Measurements from ENCODE around the gene RAB35.

RAB35 gene

GRCh38 chr12:120090206-120090605, 26.3 kb downstream of the RAB35 start:
- no peak overlapping the region for H3K4me3 ChIP-seq (ENCODE audit: low read depth, low read length)

- no peak overlapping the region for H3K4me3 ChIP-seq (ENCODE audit: low read depth, low read length)
Measured at GRCh38 chr12:120089796-120090195, 26.8 kb downstream of the RAB35 start.

- H3K4me3 ChIP-seq (ENCODE audit: low read depth, low read length) = no peak overlapping the region
Measured at GRCh38 chr12:120089105-120089504, 27.4 kb downstream of the RAB35 start.

DNA sequence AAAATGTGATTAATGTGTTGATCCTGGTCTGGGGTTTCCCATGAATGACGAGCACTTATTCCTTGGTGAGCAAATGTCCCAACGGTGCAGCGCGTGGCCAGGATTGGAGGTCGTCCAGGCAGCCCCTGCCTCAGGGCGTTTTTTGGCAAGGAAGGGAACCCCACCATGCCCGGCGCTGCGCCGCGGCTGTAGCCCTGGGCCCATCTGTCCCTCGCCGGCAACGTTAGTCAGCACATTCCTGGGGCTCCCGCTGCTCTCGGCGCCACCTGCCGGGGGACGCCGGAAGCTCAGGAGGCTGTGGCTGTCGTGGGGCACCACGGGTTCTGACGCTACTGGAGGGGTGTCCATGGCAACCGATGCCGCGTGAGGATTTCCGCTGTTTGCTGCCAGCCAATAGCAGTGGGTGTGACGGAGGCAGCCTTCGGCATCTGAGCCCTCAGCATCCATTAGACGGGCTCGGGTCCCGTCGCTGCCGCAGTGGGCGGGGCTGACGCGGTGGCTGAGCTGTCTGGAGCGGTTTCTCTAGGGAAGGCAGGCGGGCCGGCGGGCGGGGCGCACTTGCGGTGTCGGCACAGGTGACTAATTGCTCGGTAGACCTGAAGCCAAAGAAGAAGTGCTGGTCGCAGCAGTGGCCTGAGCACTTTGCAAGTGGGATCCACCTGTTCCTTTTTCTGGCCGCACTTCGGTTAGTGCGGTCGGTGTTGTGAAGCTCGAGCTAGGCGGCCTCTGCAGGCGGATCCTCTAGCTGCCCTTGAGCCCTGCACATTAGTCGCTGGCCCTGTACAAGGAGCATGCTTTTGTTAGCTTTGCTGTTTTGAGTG, 29.5 kb downstream of the RAB35 start:
- peak overlapping the region; percentile 15 for H3K4me3 ChIP-seq (ENCODE audit: low read depth, low read length)

- H3K4me3 ChIP-seq (ENCODE audit: low read depth, low read length) = no peak overlapping the region
Measured at GRCh38 chr12:120085920-120086645, 30.5 kb downstream of the RAB35 start.

DNA sequence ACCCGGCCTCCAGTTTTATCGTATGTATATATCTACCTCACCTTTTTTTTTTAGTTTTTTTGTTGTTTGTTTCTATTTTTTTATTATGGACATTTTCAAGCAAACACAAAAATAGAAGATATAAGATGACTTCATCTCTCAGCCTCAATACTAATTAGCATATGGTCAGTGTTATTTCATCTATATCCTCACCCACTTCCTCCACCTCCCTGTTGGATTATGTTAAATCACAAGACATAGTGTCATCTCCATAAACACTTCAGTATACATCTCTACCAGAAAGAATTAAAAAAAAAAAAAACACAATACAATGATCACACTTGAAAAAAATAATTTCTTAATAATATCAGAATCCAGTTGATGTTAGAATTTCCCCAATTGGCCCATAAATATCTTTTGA, 34.9 kb downstream of the RAB35 start:
- no peak overlapping the region for H3K4me3 ChIP-seq (ENCODE audit: low read depth, low read length)

GRCh38 chr12:120079411-120080400, 36.8 kb downstream of the RAB35 start:
- no peak overlapping the region for H3K4me3 ChIP-seq (ENCODE audit: low read depth, low read length)

- no peak overlapping the region for H3K4me3 ChIP-seq (ENCODE audit: low read depth, low read length)
Measured at GRCh38 chr12:120078868-120079267, 37.7 kb downstream of the RAB35 start.

DNA sequence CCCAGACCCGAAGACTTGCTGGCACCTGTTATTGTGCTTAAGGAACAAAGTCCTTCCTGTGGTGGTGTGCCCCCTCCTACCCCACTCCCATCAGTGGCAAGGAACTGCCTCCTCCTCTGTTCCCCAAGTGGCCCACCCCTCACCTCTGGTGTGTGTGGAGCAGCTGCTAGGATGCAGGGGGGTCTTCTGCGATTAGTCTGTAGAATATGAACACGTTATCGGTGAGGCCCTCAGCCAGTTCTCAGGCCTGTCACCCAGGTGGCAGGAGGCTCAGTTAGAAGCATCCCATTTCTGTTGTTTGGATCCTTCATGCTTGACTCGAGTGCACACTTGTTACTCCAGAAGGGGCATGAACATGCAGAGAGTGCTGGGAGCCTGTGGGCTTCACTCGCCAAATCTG, 39.3 kb downstream of the RAB35 start:
- no peak overlapping the region for H3K4me3 ChIP-seq (ENCODE audit: low read depth, low read length)

GRCh38 chr12:120076651-120077050, 39.9 kb downstream of the RAB35 start:
- H3K4me3 ChIP-seq (ENCODE audit: low read depth, low read length) = no peak overlapping the region

DNA sequence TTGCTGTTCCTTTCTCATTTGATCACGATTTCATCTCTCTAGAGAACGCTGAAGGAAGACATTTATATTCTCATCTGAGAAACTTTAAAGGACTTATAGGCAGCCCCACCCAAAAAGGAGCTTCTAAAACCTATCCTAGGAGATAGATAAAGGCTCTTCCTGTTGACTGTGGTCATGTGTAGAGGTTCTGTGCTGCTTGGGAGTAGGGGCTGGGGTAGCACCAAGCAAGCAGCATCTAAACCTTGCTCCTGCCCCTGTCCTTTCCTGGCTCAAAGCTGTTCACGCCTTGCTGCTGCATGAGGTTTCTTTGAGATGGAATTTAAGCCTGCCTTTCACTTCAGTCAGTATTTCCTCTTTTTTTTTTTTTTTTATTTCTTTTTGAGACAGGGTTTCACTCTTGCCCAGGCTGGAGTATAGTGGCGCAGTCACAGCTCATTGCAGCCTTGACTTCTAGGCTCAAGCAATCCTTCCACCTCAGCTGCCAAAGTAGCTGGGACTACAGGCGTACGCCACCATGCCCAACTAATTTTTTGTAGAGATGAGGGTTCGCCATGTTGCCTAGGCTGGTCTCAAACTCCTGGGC, 41.4 kb downstream of the RAB35 start:
- no peak overlapping the region for H3K4me3 ChIP-seq (ENCODE audit: low read depth, low read length)

DNA sequence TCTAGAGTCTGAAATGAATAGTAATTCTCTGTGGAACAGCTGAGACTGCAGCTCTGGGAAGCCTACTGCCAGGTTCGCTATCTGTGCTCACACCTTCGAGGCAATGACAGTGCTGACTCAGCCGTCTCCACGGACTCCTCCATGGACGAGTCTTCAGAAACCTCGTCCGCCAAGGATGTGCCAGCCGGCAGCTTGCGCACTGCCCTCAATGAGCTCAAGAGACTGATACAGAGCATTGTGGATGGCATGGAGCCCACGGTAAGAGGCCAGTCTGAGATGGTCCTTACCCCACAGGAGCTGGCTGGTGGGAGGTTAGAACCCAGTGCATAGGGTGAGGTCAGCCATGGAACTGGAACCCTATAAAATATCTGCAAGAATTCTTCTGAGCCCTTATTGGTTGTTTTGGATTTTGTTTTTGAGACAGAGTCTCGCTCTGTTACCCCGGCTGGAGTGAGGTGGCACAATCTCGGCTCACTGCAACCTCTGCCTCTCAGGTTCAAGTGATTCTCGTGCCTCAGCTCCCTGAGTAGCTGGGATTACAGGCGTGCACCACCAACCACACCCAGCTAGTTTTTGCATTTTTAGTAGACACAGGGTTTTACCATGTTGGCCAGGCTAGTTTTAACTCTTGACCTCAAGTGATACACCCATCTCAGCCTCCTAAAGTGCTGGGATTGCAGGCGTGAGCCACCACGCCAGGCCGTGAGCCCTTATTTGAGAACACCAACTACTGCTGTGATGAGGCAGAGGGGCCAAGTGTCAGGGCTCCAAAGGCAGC, 43.9 kb downstream of the RAB35 start:
- H3K4me3 ChIP-seq (ENCODE audit: low read depth, low read length) = no peak overlapping the region

DNA sequence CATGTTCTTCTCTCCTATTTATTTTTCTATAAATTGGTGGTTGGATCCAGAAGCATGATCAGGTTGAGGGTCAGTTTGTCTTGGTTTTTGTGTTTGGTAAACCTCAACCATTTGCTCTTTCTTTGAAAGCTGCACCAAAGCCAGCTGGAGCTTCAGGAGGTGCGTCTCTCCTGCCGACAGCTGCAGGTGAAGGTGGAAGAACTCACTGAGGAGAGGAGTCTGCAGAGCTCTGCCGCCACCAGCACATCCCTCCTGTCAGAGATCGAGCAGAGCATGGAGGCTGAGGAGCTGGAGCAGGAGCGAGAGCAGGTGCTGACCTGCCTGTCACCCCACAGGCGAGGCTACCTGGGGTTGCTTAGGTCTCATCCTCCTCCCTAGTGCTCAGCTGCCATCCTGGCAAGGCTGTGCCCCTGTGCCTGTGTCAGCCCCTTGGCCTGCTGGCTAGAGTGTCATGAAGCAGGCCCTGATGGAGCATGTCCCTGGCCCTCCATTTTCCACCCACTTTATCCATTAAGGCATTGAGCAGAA, 45.0 kb downstream of the RAB35 start:
- H3K4me3 ChIP-seq (ENCODE audit: low read depth, low read length) = no peak overlapping the region

DNA sequence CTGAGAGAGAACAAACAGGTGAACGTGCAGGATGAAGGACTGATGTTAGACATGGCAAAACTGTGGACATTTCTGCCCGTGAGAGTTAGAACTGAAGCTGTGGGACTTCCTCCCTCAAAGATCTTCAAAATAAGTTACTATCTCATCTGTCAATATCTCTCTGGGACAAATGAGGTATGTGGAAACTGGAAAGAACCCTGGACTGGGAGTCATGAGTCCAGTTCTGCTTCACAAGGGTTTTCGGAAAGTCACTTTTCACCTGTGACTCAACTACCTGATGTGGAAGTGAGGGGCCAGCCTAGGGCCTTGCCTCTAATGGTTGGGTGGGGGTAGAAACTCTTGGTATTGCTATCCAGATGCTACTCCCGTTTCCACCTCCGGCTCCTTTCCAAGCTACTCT, 47.3 kb downstream of the RAB35 start:
- no peak overlapping the region for H3K4me3 ChIP-seq (ENCODE audit: low read depth, low read length)

GRCh38 chr12:120067901-120068300, 48.7 kb downstream of the RAB35 start:
- H3K4me3 ChIP-seq (ENCODE audit: low read depth, low read length) = no peak overlapping the region

DNA sequence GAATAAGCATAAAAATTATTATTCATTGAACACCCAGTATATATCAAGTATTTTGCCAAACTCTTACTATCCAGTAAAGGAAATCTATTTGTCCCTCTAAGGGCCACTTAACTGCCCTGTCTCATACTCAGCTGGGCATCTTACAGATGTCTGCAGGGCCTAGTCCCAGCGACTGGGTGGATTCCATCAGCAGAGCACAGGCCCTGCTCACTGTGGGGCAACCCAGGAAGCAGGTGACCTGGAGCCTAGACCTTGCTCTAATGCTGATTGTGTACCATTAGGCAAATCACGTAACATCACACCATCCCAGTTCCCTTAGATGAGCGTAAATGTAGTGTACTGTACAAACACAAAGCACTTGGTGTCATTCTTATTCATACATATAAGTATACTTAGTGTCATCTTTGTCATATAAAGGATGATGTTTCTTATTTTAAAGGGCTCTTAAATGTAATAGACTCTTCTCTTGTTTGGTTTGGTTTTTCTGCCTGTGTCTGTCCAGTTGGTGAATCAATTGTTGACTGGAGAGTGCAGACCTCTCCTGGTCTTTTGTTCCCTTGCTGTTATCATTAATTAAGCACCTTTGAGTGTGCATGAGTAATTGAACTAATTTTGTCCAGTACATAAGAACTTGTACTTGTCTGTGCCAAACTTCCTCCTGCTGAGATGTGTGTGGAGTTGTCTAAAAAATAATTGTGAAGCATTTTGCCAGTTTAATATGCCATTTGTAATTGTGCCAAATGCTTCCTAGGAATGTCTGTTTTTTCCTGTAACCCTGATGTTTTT, 49.3 kb downstream of the RAB35 start:
- H3K4me3 ChIP-seq (ENCODE audit: low read depth, low read length) = no peak overlapping the region

DNA sequence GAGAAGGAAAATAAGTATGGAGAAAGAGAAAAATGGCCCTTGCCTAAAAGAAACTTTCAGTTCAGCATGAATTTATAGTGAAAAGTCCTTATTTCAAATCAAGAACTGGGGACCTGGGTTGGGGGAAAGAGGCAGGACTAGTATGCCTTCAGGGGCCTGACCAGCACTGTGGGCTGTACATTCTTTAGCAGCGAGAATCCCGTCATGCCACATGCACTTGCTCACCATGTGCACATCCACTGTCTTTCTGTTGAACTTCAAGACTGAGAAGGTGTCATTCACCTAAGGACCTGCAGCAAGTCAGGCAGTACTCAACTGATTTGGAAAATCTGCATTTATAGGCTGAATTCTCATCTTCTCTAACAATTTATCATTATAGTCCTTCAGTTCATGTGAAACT, 50.2 kb downstream of the RAB35 start:
- H3K4me3 ChIP-seq (ENCODE audit: low read depth, low read length) = no peak overlapping the region

GRCh38 chr12:120065472-120065871, 51.1 kb downstream of the RAB35 start:
- no peak overlapping the region for H3K4me3 ChIP-seq (ENCODE audit: low read depth, low read length)

All from iPS-11a (cell line).